Upper lobe of left lung (tissue), 4 donors: ENCODE measurements around the gene SETD2.

ENCODE experiments used
- CTCF ChIP-seq, 6 experiments: fragments of 450-650 bp in 4 of 6; fragments of 200-600 bp in 2 of 6; sonication (generic) in 2 of 6; IDR thresholded peaks; one replicate each; pipeline ENCODE4 v1.5.1; 2016 to 2019; ENCODE audit warnings: antibody characterized with exemption in 6 of 6
- POLR2A ChIP-seq, 4 donors: fragments of 450-650 bp; IDR thresholded peaks; one replicate each; pipeline ENCODE4 v1.5.1; 2016 to 2017; ENCODE audit warnings: antibody characterized with exemption in 4 of 4, mild to moderate bottlenecking in 2 of 4

GRCh38 chr3:47164007-47164881 is at the start of gene SETD2:
- TF ChIP-seq CTCF (IDR thresholded peaks at IDR 0.05) (peak in 5 of 6 experiments; percentile 16 to 84 (median 64)), POLR2A (IDR thresholded peaks at IDR 0.05) (peak in 3 of 4 donors; percentile 30 to 80 (median 57))
